DLD1 (cell line): ENCODE results near the gene GPM6B.

Experiments used
- in situ Hi-C: cut with HindIII; loops from 2 replicates; pipeline ENCODE4 v1.10.0; 2017; ENCODE audit warnings: low sequenced_read_pairs

The GPM6B gene

DNA sequence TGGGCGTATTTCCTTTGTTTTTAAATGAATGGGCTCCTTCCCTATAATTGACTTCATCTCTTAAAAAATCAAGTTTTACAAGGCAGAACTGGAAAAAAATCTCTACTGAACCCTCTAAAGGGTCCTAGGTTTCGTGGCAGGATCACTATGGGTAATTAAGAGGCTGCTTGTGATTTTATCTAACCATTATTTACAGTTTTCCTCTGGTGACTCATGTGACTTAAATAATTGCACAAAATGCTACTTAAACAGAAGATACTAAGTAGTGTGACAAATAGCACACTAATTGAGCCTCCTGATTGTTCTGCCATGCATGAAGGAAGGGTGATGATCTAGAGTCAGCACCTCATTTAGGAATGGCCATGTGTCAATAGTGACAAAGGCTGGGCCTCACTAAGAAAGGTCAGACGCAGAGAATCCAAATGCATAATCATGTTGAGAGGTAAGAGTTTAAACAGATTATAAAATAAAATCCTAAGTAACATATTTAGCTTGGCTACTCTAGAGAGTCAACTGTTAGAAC, 46.8 kb downstream of the GPM6B start:
- in situ Hi-C loops: no loop called here

DNA sequence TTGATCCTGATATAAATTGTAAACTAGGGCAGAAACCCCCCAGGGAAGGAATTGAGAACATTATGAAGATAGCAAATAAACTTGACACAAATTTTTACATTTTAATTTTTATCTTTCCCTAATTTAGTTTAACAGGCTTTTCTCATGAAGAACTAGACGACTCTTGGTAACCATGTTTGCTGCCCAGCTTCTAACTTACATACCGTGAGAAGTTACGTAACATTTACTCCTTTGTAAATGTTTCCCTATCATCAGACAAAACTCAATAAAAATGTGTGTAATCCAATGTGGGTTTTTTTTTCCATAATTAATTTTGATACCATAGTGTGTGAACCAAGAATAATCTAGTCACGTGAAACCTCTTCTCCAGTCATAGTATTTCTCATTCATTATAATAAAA, 48.0 kb downstream of the GPM6B start:
- in situ Hi-C loops: no loop called here

DNA sequence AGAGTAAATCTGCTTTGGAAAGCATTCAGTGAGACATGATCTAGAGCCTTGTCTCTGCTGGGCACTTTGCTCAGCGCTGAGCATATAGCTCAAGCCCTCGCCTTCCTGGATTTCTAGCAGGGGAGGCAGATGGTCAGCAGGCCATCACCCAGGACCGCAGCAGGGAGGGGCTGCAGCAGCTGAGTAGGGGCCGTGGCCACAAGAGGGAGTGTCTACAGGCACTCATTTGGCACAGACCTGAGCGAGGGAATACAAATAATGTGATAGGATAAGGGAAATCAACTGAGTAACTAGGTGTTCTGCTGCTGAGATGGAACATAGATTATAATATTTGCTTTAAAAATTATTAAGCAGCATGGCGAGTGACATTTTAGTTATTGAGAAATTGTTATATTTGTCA, 52.1 kb downstream of the GPM6B start:
- in situ Hi-C loops: no loop called here

DNA sequence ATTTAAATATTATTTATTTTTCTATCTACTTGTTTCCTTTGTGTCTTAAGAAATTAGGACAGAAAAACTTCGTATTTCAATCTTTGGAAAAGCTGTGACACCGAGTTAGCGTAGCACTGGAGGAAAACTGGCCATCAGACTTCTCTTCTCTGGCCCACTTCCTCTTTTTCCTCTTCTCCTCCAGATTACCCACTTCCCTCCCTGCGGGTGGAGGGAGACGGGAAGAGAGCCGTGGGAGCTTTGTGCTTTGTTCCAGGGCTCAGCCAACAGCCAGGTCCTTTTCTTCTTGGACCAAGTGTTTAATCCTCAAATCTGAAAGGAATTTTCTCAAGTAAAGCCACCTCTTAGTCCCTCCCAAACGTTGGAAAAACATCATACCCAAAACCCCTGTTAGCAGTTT, 52.6 kb downstream of the GPM6B start:
- in situ Hi-C loops: no loop called here

DNA sequence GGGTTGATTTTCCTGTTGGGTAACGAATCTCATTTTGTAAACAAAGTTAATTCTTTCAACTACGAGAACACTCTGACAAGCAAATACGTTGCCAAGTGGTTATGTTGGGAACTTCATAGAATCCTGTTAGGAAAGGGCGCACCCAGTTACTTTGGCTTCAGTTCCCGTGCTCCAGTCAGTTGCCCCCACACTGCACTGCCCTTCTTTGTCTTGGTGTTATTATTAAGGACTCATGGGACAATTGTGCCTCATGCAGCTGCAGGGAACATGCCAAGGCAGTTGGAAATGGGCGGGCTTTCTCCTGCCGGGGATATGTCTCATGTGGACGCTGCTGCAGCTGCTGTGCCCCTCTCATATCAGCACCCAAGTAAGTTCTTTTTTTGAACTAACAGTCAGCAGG, 53.4 kb downstream of the GPM6B start:
- in situ Hi-C loops: no loop called here

DNA sequence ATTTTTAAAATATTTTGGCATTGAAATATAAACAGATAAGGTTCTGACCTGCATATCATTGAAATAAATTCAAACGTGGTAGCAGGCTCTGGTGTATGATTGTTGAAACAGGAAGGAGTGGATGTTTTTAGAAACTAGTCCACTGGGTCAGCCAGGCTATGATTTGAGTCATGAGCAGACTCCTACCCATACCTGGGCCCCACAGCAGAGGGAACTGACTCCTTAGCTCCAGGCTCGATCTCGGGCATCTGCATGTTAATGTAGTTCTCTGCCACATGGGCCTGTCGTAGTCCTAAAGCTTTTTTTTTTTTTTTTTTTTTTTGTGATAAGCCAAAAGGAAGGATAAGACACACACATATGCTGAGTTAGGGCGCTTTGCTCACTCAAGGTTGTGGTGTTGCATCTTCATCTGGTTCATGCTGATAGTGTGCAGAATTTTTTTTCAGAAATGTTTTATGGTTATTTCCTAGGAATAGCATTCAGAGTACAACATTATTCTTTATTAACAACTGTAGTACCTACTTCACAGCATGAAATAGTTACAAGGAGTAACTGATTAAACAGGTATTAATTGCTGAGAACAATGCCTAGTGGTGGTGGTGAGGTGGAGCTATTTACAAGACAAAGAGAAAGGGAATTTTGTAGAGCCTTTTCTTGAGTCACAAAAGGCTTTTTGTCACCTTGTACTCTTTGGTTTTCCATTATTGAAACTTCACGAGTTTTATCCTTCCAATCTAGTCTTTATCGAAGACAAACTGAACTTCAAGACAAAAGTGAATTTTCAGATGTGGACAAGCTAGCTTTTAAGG, 55.1 kb downstream of the GPM6B start:
- in situ Hi-C loops: no loop called here

DNA sequence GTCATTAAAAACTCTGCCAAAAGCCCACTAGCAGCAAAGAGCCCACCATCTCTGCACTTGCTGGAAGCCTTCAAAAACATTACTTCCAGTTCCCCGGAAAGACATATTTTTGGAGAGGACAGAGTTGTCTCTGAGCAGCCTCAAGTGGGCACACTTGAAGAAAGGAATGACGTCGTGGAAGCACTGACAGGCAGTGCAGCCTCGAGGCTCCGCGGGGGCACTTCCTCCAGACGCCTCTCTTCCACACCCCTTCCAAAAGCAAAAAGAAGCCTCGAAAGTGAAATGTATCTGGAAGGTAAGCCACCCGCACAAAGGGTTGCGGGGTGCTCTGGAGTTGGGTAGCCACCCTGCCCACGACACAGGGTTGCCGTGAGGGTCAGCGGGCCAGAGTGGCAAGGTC, 56.5 kb downstream of the GPM6B start:
- in situ Hi-C loops: no loop called here

DNA sequence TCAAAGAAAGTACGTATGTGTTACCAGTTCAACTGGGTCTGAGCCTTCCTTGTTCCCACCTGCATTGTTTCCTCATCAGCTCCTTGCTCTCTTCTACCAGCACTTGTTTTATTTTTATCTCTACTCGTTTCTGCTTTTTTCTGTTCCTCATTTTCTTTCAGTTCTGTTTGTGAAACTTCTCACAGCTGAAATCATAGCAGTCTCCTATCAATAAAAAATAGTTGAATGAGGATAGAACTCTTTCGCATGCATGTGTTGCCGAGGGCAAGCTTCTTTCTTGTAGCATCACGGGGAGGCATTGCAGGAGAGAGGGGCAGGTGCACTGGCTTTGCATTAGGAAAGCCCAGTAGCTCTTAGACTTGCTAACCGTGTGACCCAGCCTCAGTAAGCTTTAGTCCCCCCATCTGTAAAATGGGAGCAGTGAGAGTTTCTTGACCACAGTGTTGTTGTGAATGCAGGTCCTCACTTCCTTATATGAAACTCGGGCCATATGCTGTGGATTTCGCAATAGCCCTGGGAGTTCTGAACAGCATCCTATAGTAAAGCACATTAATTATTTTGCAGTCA, 57.7 kb downstream of the GPM6B start:
- in situ Hi-C loops: no loop called here

DNA sequence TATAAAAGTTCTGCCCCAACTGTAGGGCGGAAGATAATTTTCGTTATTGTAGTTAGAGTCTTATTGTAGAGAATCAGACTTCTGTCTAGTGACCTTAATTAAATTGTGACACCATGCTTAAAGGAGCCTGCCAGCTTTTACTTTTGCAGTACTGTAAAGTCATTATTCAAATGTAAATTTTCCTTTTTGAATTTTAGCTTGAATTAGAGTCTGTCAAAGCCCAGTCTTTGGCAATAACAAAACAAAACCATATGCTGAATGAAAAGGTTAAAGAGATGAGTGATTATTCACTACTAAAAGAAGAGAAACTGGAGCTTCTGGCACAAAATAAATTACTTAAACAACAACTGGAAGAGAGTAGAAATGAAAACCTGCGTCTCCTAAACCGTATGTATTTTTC, 60.5 kb downstream of the GPM6B start:
- in situ Hi-C loops: no loop called here

DNA sequence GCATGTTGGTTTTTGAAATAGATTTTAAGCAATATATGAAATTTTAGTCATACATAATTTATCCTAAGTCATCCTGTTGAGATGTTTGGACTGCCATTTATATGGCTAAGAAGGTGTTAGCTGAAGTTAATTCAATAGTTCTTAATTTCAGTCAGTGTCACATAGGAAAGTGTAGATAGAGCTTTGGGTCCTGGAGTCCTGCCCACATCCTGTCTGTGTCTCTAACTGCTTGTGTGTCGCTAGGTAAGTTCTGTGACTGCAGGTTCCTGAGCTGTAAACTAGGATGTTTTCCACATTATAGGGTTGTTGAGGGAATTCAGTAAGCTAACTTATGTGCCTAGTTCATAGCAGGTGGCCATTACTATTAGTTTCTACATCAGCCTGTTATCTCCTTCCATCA, 61.6 kb downstream of the GPM6B start:
- in situ Hi-C loops: no loop called here

DNA sequence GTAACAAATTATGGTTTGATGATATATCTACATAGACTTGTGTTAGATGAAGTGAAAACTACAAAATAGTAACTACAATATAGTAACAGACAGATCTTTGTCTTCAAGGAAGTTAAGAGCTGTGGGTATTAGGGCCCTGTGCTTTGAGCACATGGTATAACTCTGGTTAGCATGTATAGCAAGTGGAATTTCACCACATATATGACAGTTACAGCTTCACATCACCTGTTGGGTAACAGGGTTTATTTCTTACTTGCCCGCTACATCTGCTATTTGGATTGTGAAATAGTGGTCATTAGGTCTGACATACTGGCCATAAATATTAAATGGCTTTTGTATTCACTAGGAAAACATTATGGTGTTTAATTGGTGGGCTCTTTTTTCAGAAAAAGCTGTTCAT, 62.1 kb downstream of the GPM6B start:
- in situ Hi-C loops: no loop called here

DNA sequence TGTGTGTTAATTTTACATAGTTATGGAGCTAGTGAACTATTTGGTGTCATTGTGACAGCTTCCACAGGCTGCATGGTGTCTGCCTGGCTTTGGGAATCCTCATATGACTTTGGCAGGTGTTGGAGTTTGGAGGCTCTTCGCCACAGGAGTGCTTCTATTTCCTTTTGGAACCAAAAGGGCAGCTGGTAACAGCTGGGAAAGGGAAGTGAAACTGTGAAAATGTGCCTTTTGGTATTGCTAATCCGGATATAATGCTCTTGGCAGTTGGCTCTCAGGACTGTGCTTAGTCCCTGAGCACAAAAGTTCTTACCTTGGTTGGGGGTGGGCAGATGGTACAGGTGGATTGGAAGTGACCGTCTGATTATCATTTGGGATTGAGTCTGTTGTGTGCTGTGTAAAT, 64.2 kb downstream of the GPM6B start:
- in situ Hi-C loops: no loop called here

DNA sequence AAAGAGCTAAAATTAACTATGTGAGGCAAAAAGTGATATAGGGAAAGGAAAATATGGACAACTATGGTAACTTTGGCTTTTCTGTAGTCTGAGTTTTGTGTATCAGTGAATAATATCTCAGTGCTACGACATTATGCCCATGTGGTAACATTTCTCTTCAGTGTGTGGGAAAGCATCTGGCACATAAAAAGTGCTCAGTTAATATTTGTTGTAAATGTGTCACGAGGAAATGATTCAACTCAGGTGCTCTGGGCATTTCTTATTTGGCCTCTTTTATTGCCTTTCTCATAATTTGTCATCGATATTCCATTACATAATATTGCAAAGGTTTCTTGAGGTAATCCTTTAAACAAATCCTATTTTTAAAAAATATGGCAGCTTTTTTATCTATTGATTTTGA, 64.8 kb downstream of the GPM6B start:
- in situ Hi-C loops: no loop called here

DNA sequence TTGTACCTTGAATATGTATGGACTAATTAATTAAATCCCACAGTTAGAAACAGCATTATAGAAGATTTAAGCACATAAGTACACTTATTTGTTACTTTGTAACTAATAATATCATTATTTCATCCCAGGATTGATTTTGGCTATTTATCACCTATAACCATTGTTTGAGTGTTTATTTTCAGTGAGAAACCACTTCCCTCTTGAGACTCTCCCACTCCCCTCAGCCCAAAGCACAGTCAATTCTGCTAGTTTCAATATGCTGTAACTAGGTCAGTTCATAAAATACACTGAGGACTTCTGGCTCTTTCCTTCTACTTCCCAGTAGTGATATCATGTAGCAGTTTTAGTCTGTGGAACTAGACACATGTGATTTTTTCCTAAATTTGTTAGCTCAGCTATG, 66.1 kb downstream of the GPM6B start:
- in situ Hi-C loops: no loop called here

DNA sequence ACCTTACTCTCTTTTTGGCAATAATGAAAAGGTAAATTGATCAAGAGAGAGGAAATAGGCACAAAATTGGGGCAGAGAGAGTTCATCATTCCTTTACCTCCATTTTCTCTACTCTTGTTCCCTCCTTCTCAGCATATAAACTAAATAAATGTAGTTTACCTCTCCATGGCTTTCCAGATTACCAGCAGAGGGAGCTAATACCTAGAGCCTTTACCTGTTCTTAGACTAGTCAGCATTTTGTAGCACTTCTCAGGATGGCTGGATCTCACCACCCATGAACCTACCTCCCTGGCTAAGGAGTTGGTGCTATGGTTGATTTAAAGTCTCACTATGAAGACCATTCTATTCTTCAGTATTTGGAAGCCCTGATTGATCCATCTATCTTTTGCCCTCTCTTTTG, 66.7 kb downstream of the GPM6B start:
- in situ Hi-C loops: no loop called here

DNA sequence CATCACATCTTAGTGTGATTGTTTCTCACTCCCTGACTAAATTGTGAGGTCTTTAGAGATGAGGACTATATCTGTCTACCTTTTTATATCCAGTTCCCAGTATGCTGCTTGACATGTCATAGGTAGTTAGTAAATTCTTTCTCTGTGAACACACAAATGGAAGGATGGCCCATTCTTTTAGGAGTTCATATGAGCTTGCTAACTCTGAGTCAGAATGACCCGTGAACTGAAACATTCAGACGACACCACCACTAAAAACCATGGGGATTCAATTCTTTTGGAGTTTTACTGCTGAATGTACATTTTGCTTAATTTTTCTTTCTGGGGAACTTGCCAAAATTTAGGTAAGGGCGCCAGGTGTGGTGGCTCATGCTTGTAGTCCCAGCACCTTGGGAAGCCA, 68.4 kb downstream of the GPM6B start:
- in situ Hi-C loops: no loop called here

DNA sequence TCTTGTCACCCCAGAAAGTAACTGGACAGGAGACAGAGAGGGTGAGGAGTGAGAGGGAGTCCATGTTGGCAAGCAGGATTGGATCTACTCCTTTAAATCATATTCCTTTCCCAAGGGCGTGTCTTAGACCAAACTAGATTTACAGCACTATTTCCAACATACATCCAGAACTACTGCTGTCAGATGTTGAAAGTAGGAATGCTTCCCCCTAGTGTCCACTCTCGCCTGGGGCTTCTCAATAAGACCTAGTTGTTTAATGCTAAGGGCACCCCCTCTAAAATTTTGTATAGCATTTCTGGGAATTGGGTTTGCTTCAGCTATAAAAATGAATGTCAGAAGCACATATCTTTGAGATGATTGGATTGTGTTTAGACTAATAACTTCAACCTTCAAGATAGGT, 69.1 kb downstream of the GPM6B start:
- in situ Hi-C loops: no loop called here

DNA sequence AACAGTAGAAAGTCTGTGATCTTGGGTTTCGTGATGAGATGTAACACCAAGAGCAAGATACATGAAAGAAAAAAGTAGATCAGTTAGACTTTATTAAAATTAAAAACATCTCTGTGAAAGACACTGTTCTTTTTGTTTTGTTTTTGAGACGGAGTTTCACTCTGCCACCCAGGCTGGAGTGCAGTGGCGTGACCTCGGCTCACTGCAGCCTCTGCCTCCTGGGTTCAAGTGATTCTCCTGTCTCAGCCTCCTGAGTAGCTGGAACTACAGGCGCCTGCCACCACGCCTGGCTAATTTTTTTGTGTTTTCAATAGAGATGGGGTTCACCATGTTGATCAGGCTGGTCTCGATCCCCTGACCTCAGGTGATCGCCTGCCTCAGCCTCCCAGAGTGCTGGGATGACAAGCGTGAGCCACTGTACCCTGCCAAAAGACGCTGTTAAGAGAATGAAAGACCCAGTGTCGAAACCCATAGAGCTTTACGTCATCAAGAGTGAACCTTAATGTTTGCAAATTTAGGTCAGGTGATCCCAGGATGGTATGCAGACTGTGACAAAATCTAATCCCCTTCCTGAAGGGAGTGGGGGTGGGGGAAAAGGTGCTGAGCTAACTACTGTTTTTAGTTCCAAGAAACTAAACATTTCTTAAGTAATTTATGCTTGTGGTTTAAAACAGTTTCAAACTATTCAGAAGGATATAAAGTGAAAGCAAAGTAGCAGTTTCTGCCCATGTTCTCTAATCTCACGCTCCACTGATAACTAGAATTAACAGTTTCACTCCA, 74.3 kb downstream of the GPM6B start:
- in situ Hi-C loops: no loop called here

DNA sequence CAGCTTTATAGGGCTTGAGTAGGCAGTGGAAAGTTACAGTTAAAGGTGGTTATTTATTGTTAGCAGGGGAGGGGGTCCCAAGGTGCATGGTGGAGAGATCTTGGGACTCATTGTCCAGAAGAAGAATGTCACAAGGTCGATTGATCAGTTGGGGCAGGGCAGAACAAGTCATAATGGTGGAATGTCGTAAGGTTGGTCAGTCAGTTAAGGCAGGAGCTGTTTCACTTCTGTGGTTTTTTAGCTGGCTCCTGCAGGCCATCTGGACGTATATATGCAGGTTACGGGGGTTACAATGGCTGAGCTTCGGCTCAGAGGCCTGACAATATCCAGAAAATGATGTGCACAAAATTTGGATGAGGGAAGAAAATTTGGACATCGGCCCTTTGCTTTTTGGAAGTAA, 75.2 kb downstream of the GPM6B start:
- in situ Hi-C loops: no loop called here

DNA sequence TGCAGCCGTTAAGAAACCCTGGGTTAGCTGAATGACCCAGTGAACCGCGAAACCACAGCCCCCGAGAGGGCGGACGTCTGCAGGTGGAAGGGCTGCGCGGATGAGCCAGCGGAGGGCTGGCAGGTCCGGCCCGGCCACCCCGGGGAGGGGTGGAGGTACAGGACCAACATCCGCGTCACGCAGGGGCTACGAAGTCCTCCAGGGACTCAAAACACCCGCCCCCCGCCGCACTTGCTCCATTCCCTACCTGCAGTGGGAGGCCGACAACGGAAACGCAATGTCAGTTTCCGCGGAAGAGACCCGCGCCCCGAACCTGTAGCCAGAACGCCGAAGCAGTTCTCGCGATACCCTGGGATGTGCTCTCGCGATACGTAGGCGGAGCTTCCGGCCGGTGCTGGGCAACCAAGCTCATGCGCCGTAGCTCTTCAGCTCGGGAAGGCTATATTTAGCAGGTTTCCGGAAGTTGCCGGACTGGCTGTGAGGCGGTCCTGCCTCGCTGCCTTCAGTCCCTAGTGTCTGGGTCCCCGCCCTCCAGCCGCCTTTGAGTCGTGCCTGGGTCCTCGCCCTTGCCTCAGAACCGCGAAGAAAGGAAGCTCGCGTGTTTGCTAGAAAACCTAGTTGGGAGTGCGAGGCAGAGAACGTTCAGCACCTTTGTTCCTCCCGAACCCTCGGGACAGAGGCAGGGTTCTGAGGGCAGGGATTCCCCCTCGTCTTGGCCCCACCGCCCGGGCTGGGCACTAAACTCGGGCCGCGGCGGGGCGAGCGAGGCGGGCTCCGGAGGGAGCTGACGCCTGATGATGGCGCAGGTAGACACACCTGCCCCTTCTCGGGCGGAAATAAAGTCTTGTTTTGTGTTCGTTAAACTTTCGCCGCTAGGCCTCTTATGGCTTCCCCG, 82.4 kb downstream of the GPM6B start, which contains the start of the genes OFD1 and TRAPPC2:
Gene OFD1 (plus strand): TSS at position 471 of the 895 bp plus-strand sequence. CDS start 324 bp downstream, at position 795.
Gene TRAPPC2 (minus strand): TSS at position 343 of the 895 bp plus-strand sequence. CDS start 14,657 bp downstream, outside the sequence.
- in situ Hi-C loops: no loop called here

DNA sequence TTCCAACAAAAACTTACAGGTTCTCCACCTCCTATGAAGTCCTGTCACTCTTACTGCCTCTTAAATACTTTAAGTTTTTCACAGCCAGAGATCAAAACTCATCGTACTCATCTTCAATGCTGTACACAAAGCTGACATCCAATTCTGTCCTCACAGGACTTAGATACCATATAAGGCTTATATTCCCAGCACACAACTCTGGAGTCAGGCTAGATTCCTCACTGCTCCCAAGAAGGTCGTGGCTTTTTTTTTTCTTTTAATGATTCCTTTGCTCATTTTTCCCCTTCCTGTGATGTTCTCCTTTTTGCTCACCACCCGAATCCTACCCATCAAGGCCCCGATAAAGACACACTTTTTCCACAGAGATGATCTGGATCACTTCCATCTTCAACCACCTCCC, 83.4 kb downstream of the GPM6B start:
- in situ Hi-C loops: no loop called here
